GM19463 (cell line): ENCODE data around the gene GFRA1.
"Not testable (repeated sequence)": the region's sequence is repeated elsewhere in the genome, so short reads cannot be mapped to it uniquely, and the experiment has no call there.

Experiments used
- ATAC-seq: cut with Tn5 transposase; IDR thresholded peaks from one replicate; pipeline ENCODE4 v1.9.1; 2021; ENCODE audit warnings: mild to moderate bottlenecking, moderate library complexity; ENCODE audit not compliant: unreplicated experiment

The GFRA1 gene

GRCh38 chr10:116201670-116202430, 71.2 kb downstream of the GFRA1 start:
- no peak for ATAC-seq

DNA sequence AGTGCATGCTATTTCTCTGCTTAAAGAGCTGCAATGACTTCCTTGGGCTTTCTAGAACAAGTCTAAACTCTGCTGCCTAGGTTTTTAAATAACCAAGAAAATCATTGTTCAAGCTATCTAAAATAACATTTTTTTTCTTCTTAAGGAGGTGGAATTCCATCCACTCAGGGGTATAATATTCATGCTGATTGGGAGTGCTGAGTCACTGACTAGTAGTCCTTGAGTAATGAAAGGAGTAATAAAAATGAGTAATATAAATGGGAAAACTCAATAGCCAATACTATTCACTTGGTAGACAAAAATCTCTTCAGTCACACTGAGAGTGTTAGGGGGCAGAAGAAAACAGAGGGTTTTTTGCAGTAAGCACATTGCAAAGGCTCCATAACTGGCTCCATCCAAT, 72.0 kb downstream of the GFRA1 start:
- no peak for ATAC-seq

- no peak for ATAC-seq
These were observed 74.3 kb downstream of the GFRA1 start for GRCh38 chr10:116198676-116199035.

DNA sequence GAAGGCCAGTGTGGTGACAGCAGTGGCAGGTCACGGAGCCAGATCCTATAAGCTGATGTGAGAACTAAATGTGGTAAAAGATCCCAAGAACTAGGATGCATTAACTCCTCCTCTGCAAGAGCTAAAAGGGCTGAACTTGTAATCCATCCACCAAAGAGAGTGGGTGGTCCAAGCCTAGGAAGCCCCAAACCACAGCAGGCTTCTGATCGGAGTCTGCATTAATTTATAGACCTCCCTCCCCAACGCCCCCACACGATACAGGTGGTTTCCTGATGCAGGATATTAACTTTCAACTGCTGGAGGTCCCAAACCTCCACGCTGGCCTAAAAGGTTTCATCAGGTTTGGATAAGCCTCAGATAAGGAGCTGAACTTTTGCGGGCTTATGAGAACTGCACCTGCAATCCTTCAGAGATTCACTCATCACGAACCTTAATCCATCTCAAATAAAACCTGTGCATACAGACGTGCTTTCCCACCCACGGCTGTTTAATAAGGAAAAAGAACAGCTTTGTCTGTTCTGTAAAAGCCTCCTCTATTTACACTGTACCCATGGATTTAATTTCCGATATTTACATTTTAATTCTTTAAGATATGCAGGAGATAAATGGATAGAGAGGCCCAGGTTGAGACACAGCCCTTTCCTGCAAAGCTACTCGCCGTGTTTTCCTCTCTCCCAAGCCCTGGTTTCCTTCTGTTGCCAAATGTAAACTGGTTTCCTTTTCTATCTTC, 74.9 kb downstream of the GFRA1 start:
- no peak for ATAC-seq

DNA sequence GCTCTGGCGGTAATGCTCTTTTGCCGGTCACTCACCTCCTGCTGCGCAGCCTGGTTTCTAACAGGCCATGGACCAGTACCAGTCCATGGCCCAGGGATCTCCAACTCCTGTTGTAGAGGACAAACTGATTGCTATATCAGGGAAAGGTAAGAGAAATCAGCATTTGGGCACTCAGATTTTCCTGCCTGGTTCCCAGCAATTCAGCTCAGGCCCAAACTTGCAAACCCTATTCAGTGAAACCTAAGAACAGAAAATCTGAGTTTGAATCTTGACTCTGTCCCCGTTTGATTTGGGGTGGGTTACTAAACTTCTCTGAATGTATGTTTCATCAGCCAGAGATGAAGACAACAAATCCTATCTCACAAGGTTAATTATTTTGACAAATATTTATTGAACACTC, 77.4 kb downstream of the GFRA1 start:
- ATAC-seq: no peak

DNA sequence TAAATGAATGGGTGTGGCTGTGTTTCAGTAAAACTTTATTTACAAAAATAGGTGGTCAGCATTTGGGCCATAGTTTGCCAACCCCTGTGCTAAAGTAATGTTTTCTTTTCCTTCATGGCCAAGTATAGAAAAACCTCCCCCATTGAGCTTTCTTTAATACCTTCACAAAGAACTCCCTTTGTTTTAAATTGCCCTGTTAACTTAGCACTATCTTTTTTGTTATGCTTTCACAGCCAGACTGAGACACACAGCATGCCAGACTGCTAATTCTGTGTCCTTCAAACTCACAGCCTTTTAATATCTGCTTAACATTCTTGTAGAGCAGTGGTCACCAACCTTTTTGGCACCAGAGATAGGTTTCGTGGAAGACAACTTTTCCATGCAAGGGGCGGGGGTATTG, 78.0 kb downstream of the GFRA1 start:
- ATAC-seq: no peak

GRCh38 chr10:116194061-116194460, 78.9 kb downstream of the GFRA1 start:
- ATAC-seq: no peak

DNA sequence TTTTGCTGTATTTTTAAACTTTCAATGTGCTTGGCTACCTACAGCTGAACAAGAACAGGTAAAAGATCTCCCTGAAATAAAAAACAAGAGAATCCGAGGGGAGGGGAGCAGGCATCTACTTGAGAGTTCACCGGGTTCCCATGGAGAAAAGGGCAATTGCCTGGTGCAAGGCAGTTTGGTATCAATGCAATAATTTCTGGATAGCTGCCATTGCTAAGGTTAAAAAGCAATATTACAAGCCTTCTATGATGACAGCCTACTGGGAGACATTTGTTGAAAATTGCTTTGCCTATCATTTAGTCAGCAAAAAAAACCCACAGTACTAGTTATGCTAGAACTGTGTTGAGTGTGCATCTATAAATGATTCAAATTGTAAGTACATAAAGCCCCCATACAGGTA, 82.1 kb downstream of the GFRA1 start:
- ATAC-seq: no peak

DNA sequence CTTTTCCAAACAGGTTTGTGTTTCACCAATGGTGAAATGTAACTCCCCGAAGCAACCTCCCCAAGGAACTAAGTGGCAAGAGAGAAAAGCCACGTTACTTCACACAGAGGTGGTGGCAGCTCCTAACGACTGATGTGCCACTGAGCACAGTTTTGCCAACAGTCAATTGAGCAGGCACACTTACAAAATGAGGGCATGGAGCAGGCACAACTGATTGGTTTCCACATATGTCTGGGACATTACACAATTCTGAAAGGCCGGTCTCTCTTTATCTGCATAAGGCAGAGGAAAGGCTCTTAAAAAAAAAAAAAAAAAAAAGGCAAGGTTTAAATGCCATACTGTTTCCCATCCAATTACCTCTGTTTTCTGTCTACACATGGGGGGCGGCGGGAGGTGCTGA, 86.7 kb downstream of the GFRA1 start:
- no peak for ATAC-seq

DNA sequence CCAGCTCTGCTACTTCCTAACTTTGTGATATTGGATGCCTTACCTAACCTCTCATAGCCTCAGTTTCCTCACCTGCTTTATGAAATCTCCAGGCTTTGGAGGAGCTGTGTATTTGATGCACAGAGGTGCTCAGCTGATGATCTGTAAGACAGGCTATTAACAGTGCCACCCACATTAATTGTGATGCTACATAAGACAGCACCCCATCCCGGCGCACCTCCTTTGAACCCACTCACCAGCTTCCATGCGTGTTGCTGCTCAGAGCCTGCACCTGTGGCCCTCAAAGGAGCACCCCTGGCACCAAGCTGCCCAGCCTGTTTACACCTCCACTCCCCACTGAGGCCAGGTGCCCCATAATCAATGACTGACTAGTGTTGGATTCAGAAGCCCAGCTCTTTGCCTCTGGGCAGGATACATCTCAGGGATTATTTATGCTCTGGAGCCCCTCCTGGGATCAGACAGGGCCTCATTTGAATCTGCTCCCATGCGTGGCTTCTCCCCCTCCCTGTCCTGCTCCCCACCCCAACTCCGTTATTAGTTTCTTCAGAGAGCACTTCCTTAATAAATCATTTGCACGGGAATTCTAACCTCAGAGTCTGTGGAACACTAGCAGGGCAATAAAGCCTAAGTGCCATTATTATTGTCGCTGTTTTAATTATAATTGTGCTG, 87.7 kb downstream of the GFRA1 start:
- no peak for ATAC-seq

- ATAC-seq: no peak
These were observed 88.6 kb downstream of the GFRA1 start for GRCh38 chr10:116184512-116184794.

- no peak for ATAC-seq
These were observed 89.1 kb downstream of the GFRA1 start for GRCh38 chr10:116183733-116184511.

- no peak for ATAC-seq
These were observed 90.6 kb downstream of the GFRA1 start for GRCh38 chr10:116182426-116182825.

DNA sequence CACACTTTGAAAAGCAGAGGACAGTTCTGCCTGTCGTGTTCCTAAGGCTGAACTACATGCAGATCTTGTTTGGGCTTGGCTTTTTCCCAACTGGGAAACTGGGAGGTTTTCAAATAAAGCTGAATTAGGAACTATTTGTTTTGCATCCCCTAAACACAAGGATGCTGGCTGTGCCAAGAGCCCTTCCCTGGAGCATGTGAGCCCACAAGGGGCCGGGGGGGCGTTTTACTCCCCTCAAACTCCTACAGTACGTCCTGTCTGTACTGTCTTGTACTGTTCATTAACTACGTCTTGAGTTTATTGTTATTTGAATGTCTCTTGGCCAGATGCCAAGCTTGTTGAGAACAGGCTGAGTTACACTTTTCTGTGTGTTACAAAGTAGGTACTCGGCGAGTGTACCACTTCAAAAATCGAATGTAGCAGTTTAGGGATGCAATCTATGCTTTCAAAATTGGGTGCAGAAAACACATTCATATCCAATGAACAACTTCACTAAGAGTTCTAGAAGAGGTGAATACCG, 94.9 kb downstream of the GFRA1 start:
- ATAC-seq: no peak

- ATAC-seq: no peak
These were observed 97.8 kb downstream of the GFRA1 start for GRCh38 chr10:116175231-116175630.

DNA sequence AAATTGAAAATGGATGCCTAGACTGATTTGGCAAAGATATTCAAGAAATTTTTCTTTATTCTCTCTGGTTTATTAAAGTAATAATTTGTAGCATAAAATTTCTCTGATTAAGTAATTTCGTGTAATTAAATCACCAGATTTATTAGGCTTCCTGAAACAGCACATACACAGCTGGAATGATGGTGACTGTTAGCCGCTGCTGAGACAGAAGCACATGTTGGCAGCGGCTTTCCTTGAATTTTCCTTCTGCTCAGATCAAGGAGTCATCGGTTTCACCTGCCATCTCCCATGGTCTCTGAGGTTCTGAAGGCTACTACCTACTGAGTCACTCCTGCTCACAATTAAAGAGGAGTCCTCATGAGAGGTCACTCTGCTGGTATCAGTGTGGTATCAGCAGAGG, 101.5 kb downstream of the GFRA1 start:
- ATAC-seq: no peak

GRCh38 chr10:116170815-116171250, 102.2 kb downstream of the GFRA1 start:
- ATAC-seq: no peak

DNA sequence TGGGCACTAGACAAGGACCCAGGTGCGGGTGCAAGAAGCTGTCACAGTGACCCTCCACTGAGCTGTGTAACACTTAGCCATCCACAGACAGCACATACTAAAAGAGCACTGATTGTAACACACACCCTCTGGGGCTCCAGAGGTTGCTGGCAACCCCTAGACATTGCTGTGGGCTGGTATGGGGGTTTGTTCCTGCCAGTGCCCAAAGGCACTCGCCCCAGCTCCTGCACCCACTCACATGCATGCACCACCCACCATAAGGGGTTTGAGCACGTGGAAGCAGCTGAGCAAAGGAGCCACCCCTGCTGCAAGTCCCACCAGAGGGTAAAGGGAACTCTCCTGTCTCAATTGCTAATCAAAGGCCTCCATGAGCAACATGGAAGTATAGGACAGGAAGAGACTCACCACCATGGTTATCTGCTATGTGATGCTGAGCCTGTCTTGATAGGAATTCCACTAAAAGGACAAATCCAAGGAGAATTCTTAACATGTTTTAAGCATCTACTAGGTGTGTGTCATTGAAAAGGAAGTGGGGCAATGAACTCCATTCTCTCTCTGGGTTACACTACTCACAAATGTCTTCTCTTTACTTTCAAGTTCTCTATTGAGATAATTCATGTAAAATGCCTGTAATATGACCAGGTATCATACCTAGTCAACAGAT, 103.1 kb downstream of the GFRA1 start:
- ATAC-seq: no peak

GRCh38 chr10:116168745-116169144, 104.3 kb downstream of the GFRA1 start:
- ATAC-seq: no peak

GRCh38 chr10:116168329-116168728, 104.7 kb downstream of the GFRA1 start:
- ATAC-seq: no peak

- not testable (repeated sequence) for ATAC-seq
These were observed 107.1 kb downstream of the GFRA1 start for GRCh38 chr10:116165941-116166340.
